Stomach (tissue), 4 donors: Measurements from ENCODE around the gene DCDC2.

Experiments
- CTCF ChIP-seq, 7 experiments: fragments of 450-650 bp in 4 of 7; fragments of 200-600 bp in 3 of 7; sonication (generic) in 3 of 7; IDR thresholded peaks; one replicate each; pipeline ENCODE4 v1.5.1; 2016 to 2019; ENCODE audit warnings: antibody characterized with exemption in 7 of 7, control low read depth in 2 of 7, mild to moderate bottlenecking in 1 of 7
- POLR2AphosphoS5 ChIP-seq, 3 donors: sonication (generic); formaldehyde crosslinking; IDR thresholded peaks; one replicate each; pipeline ENCODE4 v1.6.1; 2016; ENCODE audit warnings: antibody characterized with exemption in 3 of 3

GRCh38 chr6:24139639-24140038 is 218.2 kb downstream of the DCDC2 start:
- TF ChIP-seq CTCF (IDR thresholded peaks at IDR 0.05), result no peak
- no peak for TF ChIP-seq POLR2AphosphoS5 (IDR thresholded peaks at IDR 0.05)
